HG02852 (cell line): Measurements from ENCODE around the gene THEM5.
"Not testable (repeated sequence)": the region's sequence is repeated elsewhere in the genome, so short reads cannot be mapped to it uniquely, and the experiment has no call there.

Experiments used
- ATAC-seq: cut with Tn5 transposase; IDR thresholded peaks from one replicate; pipeline ENCODE4 v1.9.1; 2021; ENCODE audit warnings: mild to moderate bottlenecking, moderate library complexity; ENCODE audit not compliant: unreplicated experiment

The THEM5 gene, protein sequence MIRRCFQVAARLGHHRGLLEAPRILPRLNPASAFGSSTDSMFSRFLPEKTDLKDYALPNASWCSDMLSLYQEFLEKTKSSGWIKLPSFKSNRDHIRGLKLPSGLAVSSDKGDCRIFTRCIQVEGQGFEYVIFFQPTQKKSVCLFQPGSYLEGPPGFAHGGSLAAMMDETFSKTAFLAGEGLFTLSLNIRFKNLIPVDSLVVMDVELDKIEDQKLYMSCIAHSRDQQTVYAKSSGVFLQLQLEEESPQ

DNA sequence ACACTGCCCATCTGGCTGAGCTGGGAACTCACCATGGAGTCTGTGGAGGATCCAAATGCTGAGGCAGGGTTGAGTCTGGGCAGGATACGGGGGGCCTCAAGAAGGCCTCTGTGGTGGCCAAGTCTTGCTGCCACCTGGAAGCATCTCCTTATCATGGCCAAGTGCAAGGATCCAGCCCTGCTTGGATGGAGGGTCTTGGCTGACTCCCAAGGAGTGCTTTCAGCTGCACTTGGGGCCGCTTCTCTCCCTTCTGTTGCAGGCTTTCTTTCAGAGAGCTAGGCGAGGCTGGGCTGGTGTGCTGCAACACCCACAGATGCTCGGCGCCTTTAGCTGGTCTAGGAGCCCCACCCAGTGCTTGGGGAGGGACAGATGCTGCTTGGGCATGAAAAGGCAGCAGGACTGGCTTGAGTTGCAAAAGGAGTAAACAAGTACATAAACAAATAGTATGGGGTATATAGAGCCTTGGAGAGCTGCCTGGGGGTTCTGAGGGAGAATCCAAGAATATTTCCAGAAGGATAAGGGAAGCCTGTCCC is at the start of gene THEM5:
Gene THEM5, minus strand, starts transcription at position 302 of the 533 bp plus-strand sequence. Its CDS starts 147 bp downstream, at position 155.
- no peak for ATAC-seq

DNA sequence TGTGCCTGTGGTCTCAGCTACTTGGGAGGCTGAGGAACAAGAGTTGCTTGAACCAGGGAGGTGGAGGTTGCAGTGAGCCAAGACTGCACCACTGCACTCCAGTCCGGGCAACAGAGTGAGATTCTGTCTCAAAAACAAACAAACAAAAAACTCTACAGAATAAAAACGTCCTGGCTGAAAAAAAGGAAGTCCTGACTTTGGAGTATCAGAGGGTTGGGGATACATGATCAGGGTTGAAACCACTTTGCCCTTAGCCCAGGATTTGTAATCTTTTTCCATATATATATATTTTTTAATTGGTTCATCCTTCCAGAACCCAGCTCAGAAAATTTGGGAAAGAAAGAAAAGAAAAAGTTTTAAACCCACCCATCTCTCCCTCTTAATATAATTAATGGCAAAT is 49.3 kb upstream of the THEM5 start:
- ATAC-seq, result no peak

DNA sequence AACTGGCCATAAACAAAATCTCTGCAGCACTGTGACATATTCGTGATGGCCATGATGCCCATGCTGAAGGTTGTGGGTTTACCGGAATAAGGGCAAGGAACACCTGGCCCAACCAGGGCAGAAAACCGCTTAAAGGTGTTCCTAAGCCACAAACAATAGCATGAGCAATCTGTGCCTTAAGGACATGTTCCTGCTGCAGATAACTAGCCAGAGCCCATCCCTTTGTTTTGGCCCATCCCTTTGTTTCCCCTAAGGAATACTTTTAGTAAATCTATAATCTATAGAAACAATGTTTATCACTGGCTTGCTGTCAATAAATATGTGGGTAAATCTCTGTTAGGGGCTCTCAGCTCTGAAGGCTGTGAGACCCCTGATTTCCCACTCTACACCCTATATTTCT is 47.3 kb upstream of the THEM5 start:
- not testable (repeated sequence) for ATAC-seq

DNA sequence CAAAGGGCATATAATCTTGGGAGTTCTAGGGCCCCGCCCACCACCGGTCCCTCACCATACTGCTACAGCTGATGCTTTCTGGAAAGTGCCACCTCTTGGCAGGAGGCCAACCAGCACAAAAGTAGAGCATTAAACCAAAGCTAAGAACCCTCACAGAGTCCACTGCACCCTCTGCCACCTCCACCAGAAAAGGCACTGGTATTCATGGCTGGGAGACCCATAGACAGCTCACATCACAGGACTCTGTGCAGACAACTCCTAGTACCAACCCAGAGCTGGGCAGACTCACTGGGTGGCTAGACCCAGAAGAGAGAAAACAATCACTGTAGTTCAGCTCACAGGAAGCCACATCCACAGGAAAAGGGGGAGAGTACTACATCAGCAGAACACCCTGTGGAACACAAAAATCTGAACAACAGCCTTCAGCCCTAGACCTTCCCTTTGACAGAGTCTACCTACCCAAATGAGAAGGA is 45.0 kb upstream of the THEM5 start:
- ATAC-seq, result no peak

DNA sequence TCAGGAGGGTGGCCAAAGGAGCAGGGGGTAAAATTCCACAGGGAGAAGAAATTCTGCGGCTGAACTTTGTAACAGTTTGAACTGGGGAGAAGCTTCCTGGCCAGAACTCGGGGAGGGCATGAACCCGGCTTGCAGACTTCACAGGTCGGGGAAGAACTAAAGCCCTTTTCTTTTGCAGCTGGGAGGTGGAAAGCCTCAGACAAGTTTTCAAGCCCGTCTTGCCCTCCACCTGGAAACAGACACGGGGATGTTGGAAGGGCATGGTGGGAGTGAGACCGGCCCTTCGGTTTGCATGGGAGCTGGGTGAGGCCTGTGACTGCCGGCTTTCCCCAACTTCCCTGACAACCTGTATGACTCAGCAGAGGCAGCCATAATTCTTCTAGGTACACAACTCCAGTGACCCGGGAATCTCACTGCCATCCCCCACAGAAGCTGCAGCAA is 44.5 kb upstream of the THEM5 start:
- ATAC-seq, result no peak

DNA sequence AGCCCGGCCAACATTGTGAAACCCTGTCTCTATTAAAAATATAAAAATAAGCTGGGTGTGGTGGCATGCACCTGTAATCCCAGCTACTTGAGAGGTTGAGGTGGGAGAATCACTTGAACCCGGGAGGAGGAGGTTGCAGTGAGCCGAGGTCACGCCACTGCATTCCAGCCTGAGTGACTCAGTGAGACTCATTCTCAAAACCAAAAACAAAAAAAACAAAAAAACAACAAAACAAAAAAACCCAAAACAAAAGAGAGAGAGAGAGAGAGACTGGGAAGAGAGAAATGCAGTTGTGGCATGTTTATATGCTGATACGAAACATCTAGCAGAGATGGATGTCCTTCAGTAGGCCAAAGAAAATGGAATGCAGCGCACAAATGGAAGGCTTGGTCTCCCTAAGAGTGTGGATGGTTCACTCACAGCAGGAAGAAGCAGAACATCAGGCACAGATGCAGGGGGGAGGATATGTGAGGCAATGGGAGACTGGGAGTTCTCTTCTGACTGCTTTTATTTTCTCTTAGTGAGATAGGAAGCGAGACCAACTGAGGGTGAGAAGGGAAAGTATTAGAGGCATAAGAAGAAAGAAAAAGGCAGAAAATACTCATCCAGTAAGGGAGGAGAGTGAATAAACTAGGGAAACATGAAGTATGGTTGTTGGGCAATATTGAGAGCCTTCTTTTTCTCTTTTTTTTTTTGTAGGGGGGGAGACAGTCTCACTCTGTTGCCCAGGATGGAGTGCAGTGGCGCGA is 39.8 kb upstream of the THEM5 start:
- no peak for ATAC-seq

DNA sequence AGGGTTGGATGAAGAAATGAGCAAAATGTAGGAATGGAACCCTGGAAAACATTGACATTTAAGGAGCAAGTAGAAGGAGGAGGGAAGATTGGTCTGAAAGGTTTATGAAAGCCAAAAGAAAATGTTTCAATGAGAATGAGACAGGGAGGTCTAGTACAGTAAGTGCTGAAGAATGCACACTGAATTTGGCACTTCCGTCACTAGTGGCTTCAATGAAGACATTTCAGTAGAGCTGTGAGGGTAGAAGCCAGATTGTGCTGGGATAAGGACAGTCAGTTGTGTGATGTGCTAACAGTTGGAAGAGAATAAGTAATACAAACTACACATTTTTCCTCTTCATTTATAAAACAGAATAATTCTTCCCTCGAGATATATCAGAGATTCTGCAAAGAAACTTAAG is 38.7 kb upstream of the THEM5 start:
- ATAC-seq, result no peak

DNA sequence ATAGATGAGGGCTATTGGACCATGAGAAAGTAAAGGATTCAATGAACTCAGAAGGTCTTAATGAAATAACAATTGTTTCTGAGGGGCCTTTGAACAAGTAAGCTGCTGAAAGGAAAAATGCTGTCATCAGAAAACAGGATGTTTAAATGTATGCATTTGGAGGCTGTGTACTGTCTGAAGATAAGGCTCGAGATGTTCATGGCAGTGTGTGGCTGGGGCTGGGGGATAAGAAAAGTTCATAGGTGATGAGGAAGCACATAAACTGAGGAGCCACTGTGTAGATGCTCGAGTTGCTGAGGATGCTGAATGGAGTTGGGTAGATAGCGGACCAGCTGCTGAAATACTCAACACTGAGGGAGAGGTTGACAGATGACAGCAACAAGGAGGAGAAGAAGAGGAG is 38.0 kb upstream of the THEM5 start:
- ATAC-seq, result no peak

DNA sequence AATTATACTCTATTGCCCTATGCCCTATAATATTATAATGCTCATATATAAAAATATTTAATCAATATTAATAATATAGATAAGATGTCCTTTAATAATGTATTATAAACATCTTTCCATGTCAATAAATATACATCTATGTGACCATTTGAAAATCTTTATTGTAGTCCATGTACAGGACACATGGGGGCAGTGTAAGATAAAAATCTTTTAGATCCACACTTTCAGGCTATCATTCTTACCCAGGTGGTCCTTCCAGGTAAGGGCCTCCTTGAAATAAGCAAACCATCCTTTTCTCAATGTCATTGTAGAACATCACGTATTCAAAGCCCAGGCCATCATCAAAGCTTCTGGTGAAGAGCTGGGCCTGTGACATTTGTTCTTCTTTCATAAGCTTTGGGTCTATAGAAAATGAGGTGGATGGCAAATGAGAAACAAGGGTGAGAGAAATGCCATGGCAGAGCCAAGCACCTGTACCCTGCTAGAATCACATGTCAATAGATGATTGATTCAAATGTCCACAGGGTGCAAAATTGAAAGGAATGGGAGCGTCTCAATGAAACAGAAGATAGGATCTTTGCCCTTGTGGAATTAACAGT is 35.6 kb upstream of the THEM5 start:
- ATAC-seq, result no peak

DNA sequence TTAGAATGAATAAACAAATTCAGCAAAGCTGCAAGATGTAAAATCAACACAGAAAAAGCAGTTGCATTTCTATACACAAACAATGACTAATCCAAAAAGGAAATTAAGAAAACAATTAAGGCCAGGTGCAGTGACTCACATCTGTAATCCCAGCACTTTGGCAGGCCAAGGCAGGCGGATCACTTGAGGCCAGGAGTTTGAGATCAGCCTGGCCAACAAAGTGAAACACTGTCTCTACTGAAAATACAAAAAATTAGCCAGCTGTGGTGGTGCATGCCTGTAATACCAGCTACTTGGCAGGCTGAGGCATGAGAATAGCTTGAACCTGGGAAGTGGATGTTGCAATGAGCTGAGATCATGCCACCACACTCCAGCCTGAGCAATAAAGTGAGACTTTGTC is 33.5 kb upstream of the THEM5 start:
- no peak for ATAC-seq

DNA sequence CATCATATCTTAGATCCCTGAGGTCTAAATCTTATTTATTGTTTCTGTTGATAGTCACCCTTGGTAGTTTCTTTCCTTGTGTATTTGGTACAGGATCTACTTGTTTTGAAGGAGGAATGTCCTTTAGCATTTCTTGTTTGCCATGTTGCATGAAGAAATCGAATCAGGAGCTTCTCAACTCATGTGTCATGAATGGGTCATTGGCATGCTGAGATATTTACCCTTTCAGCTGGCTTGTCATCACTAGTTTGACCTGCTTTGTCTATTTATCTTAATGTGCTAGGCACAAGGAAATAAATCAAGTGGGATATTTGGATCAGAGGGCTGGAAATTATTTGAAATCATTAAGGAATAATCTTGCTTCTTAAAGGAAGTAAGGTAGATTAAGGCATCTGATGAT is 32.0 kb upstream of the THEM5 start:
- no peak for ATAC-seq

DNA sequence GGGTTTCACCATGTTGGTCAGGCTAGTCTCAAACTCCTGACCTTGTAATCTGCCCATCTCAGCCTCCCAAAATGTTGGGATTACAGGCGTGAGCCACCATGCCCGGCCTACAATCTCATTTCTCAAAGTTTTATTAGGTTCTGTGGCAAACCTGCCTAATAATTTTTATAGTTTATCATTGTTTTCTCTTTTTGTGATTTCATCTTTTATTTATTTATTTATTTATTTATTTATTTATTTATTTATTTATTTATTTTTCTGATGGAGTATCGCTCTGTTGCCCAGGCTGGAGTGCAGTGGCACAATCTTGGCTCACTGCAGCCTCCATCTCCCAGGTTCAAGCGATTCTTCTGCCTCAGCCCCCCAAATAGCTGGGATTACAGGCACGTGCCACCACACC is 31.4 kb upstream of the THEM5 start:
- ATAC-seq, result not testable (repeated sequence)

DNA sequence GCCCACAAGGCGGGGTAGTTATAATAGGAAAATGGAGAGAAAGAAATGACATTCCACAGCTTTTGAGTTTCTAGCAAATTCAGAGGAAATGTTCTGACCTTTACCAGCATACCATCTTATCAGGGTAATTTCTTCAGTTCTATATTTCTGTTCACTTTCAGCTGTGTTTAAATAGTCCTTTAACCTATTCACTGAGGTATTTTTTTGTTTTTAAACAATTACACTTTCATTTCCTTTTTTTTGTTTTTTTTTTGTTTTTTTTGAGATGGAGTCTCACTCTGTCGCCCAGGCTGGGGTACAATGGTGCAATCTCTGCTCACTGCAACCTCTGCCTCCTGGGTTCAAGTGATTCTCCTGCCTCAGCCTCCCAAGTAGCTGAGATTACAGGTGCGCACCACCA is 30.9 kb upstream of the THEM5 start:
- ATAC-seq, result not testable (repeated sequence)

DNA sequence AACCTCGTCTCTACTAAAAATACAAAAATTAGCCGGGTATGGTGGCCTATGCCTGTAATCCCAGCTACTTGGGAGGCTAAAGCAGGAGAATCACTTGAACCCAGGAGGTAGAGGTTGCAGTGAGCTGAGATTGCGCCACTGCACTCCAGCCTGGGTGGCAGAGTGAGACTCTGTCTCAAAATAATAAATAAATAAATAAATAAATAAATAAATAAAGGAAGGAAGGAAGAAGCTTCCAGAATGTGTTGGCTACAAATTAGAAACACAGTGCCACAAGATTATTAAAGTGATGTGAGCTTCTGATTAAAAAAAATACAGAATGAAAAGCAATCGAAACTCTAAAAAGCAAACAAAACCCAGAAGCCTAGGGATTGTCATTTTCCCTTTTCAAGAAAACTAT is 30.4 kb upstream of the THEM5 start:
- not testable (repeated sequence) for ATAC-seq

DNA sequence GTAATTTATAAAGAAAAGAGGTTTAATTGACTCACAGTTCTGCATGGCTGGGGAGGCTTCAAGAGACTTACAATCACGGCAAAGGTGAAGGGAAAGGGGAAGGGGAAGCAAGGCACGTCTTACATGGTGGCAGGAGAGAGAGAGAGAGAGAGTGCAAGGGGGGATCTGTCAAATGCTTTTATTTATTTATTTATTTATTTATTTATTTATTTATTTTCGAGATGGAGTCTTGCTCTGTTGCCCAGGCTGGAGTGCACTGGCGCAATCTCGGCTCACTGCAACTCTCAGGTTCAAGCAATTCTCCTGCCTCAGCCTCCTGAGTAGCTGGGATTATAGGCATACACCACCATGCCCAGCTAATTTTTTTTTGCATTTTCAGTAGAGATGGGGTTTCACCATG is 29.4 kb upstream of the THEM5 start:
- not testable (repeated sequence) for ATAC-seq

DNA sequence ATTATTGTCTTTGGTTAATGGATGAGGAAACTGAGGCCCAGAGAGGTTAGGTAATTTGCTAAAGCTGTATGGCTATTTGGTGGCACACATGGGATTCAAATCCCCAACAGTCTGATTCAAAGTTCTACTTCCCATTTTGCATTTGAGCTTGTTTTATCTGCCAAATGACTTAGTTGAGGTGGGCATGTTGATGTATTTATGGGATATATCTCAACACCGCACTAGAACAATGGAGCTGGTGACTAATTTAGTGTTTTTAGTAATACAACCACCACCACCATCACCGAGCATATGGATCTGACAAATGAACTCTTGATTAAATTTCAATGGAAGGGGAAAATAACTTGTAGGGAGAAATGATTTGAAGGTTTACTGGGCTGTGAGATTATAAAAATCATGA is 29.0 kb upstream of the THEM5 start:
- no peak for ATAC-seq

DNA sequence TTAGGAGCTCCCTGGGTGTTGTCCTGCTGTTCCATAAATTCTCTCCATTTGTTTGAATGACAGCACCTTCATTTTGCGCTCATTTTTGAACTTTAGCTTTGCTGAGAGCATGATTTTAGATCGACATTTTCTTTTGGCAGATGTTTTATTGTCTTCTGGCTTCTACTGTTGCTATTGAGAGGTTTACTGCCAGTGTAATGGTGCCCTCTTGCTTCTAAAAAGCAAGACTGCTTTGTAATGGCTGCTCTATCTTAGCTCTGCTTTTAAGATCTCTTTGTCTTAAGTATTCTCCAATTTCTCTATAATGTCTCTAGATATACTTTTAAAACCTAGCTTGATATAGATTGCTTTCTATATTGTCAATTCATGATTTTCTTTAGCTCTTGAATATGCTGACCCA is 28.0 kb upstream of the THEM5 start:
- no peak for ATAC-seq

DNA sequence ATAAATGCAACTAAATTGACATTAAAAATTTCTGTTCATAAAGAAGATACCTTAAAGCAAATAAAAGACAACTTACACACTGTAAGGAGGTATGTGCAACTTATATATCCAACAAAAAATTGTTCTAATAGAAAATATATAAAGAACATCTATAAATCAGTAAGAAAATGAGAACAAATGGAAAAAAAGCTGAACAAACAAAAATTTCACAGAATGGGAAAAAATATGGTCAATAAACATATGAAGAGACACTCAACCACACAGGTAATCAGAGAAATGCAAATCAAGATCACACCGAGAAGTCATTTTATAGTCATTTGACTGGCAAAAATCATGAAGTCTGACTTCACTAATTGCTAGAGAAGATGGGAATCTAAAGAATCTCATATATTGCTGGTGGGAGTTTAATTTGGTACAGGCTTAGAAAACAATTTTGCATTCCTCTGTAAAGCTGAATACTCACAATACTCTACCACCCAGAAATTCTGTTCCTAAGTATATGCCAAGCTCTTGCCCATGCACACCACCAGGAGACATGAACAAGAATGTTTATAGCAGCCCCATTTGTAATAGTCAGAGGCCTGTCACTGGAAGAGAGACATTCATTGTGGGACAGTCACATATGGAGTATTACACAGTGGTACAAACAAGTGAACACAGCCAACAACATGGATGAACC is 22.0 kb upstream of the THEM5 start:
- no peak for ATAC-seq

DNA sequence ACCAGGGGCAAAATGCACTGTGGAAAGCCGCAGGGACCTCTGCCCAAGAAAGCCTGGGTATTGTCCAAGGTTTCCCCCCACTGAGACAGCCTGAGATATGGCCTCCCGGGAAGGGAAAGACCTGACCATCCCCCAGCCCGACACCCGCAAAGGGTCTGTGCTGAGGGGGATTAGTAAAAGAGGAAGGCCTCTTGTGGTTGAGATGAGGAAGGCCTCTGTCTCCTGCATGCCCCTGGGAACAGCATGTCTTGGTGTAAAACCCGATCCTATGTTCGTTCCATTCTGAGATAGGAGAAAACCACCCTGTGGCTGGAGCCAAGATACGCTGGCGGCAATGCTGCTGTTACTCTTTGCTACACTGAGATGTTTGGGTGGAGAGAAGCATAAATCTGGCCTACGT is 19.3 kb upstream of the THEM5 start:
- ATAC-seq, result not testable (repeated sequence)

DNA sequence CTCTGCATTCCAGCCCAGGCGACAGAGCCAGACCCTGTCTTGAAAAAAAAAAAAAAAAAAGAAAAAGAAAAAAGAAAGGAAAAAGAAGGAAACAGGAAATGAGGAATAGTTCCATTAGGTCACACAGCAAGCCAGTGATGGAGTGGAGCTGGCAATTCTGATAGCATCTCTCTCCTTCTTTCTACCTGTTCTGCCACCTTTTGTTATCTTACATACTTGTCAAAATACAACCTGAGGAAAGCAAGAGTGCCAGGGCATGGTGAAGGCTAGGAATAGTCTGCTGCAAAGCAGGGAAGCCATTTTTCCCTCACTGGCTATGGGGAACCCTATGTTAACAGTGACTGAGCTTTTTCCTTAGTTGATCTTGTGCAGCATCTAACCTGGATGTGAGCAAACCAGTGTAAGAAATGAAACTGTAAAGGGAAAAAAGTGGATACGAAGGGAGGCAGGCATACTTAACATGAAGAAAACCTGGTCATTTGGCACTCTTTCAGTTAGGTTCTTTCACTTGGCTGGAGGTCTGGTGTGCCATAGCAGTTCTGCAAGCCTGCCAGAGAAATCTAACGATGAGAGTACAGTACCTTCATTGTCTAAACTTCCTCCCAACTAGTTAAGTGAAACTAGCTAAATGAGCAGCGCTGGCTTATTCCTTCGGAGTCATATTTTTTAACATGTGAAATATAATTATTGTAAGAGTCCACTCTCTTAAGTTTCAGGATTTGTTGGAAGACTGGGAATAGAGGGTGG is 17.9 kb upstream of the THEM5 start:
- no peak for ATAC-seq
